ENCODE measurements around the gene KCNMB2.

Gene KCNMB2

DNA sequence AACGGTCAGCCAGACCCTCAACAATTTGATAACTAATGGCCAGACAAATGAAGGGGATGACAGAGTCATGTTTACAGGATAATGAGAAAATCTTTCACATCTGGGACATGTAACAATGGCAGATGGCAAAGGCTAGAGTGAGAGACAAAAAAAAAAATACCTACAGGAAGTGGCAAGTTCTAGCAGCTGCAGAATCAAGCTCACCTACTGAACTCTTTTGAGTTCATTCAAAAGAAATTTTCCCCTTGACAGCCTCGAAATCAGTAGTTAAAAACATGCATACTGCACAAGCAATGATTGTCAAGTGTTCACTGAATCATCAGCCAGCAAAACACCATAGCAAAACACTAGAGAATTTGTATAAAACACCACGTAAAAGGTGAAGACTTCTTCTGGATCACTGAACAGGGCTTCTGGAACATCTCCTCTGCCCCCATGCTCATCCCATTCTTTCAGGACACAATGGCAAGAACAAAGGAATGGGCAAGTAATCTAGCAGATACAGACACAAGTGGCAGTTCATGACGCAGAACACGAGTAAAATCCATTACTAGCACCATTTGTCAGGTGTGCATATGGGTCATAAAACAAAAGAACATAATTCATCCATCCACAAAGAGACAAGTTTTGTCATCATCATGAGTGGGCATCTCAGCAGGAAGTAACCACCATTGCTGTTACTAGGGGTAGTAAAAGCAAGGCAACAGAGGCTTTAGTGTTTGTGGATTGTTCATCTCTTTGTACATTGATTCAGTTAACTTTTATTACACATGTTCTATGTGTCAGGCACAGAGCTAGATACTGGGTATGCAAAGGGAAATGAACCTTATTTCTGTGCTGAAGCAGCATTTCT, 13.8 kb upstream of the KCNMB2 start:
- Histone ChIP-seq H3K79me2 (ENCODE audit: insufficient read depth, low read length) (no peaks in the 10 kb centered on the region), H3K27ac (ENCODE audit: low read length) (no peak overlapping the region), H3K4me1 (ENCODE audit: insufficient read depth, low read length) (no peaks in the 10 kb centered on the region), H4K20me1 (ENCODE audit: insufficient read depth, low read length) (no peaks in the 10 kb centered on the region), H2AFZ (ENCODE audit: low read depth, low read length) (no peak overlapping the region), H3K36me3 (ENCODE audit: insufficient read depth, low read length) (no peaks in the 10 kb centered on the region), H3K4me3 (ENCODE audit: low read depth in 1 of 2, low read length in 2 of 2) (no peak overlapping the region), H3K4me2 (ENCODE audit: insufficient read depth, low read length) (no peak overlapping the region), H3K9me3 (ENCODE audit: insufficient read depth, low read length, severe bottlenecking) (no peaks in the 10 kb centered on the region), H3K9ac (ENCODE audit: low read depth, low read length) (no peak overlapping the region), H3K27me3 (ENCODE audit: insufficient read depth, low read length, poor library complexity) (no peaks in the 10 kb centered on the region)
- ATAC-seq (ENCODE audit: insufficient read depth, low read depth) (no peak), DNase-seq (no peak)
- TF ChIP-seq EZH2 (IDR thresholded peaks at IDR 0.05; ENCODE audit: borderline replicate concordance, low read depth, low read length, severe bottlenecking), result no peak
- TF ChIP-seq, protein P1, sequence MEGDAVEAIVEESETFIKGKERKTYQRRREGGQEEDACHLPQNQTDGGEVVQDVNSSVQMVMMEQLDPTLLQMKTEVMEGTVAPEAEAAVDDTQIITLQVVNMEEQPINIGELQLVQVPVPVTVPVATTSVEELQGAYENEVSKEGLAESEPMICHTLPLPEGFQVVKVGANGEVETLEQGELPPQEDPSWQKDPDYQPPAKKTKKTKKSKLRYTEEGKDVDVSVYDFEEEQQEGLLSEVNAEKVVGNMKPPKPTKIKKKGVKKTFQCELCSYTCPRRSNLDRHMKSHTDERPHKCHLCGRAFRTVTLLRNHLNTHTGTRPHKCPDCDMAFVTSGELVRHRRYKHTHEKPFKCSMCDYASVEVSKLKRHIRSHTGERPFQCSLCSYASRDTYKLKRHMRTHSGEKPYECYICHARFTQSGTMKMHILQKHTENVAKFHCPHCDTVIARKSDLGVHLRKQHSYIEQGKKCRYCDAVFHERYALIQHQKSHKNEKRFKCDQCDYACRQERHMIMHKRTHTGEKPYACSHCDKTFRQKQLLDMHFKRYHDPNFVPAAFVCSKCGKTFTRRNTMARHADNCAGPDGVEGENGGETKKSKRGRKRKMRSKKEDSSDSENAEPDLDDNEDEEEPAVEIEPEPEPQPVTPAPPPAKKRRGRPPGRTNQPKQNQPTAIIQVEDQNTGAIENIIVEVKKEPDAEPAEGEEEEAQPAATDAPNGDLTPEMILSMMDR (IDR thresholded peaks at IDR 0.05; ENCODE audit: borderline replicate concordance, extremely low read depth, low read length, poor library complexity, severe bottlenecking), result no peak

DNA sequence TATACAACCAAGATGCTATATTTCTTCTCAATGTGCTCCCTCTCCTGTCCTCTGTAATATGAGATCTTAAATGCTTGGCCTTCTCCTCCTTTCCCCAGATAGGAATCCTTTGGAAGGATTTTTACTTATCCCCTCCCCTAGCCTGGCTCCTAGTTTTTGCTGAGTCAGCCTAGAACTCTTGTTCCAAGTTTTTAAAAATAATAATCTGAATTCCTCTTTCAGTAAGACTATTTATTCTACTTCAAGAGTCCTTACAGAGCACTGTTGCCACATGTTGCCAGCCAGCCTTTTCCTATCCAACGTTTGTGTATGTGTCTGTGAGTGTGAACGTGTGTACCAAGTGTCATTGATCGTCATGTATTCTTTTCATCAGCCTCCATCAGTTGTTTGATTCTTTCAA, 11.0 kb upstream of the KCNMB2 start:
- no peaks in the 10 kb centered on the region for H3K4me1 ChIP-seq (ENCODE audit: insufficient read depth, low read length)
- ATAC-seq (ENCODE audit: insufficient read depth, low read depth), result no peak
- no peak overlapping the region for H2AFZ ChIP-seq (ENCODE audit: low read depth, low read length)

DNA sequence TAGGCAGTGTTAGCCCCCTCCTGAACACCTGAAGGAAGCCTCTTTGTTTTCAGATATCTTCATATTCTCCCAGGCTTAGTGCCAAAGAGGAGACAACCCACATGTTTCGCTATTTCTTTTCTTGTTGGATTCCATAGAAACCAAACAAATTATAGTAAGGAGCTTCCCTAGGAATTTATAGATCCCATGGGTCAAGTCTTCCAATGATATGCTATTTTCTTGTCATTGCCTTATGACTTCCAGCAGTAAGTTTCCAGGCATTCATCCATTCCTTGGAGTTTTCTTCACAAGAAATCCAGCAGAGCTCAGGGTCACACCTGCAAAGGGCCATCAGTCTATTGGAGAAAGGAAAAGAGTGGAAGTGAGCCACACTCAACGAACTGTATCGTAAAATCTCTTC, 9.9 kb upstream of the KCNMB2 start:
- H2AFZ ChIP-seq (ENCODE audit: low read depth, low read length), result no peak overlapping the region
- no peaks in the 10 kb centered on the region for H4K20me1 ChIP-seq (ENCODE audit: insufficient read depth, low read length)
- H3K4me3 ChIP-seq (ENCODE audit: low read depth in 1 of 2, low read length in 2 of 2), result no peak overlapping the region
- DNase-seq (no peak), ATAC-seq (ENCODE audit: insufficient read depth, low read depth) (no peak)
- H3K9ac ChIP-seq (ENCODE audit: low read depth, low read length), result no peak overlapping the region
- no peaks in the 10 kb centered on the region for H3K4me1 ChIP-seq (ENCODE audit: insufficient read depth, low read length)
- H3K36me3 ChIP-seq (ENCODE audit: insufficient read depth, low read length), result no peaks in the 10 kb centered on the region
- no peaks in the 10 kb centered on the region for H3K79me2 ChIP-seq (ENCODE audit: insufficient read depth, low read length)
- TF ChIP-seq, protein P1 (IDR thresholded peaks at IDR 0.05; ENCODE audit: borderline replicate concordance, extremely low read depth, low read length, poor library complexity, severe bottlenecking), result no peak
- TF ChIP-seq EZH2 (IDR thresholded peaks at IDR 0.05; ENCODE audit: borderline replicate concordance, low read depth, low read length, severe bottlenecking), result no peak
- no peaks in the 10 kb centered on the region for H3K27me3 ChIP-seq (ENCODE audit: insufficient read depth, low read length, poor library complexity)
- H3K9me3 ChIP-seq (ENCODE audit: insufficient read depth, low read length, severe bottlenecking), result no peaks in the 10 kb centered on the region
- H3K27ac ChIP-seq (ENCODE audit: low read length), result no peak overlapping the region
- no peak overlapping the region for H3K4me2 ChIP-seq (ENCODE audit: insufficient read depth, low read length)

More for the DNA sequence above, 11.0 kb upstream of the KCNMB2 start:
- Histone ChIP-seq H3K4me2 (ENCODE audit: insufficient read depth, low read length) (no peak overlapping the region), H3K9me3 (ENCODE audit: insufficient read depth, low read length, severe bottlenecking) (no peaks in the 10 kb centered on the region), H3K27me3 (ENCODE audit: insufficient read depth, low read length, poor library complexity) (no peaks in the 10 kb centered on the region), H4K20me1 (ENCODE audit: insufficient read depth, low read length) (no peaks in the 10 kb centered on the region), H3K9ac (ENCODE audit: low read depth, low read length) (no peak overlapping the region), H3K36me3 (ENCODE audit: insufficient read depth, low read length) (no peaks in the 10 kb centered on the region), H3K79me2 (ENCODE audit: insufficient read depth, low read length) (no peaks in the 10 kb centered on the region), H3K4me3 (ENCODE audit: low read depth in 1 of 2, low read length in 2 of 2) (no peak overlapping the region), H3K27ac (ENCODE audit: low read length) (no peak overlapping the region)
- DNase-seq, result no peak
- TF ChIP-seq, protein P1 (IDR thresholded peaks at IDR 0.05; ENCODE audit: borderline replicate concordance, extremely low read depth, low read length, poor library complexity, severe bottlenecking), result no peak

Data from DND-41 (cell line).